NCI-H2171 treated with DMSO at 0.1 percent for 48 hours (cell line): ENCODE measurements around the gene FLII.

Experiments used
- DNase-seq: peaks from one replicate; lab custom pipeline; 2025; lab: John Stamatoyannopoulos, UW

Gene FLII

GRCh38 chr17:18245038-18245776 is 13.3 kb downstream of the FLII start:
- no peak for DNase-seq

- DNase-seq = no peak
Measured at GRCh38 chr17:18241229-18241871, 17.2 kb downstream of the FLII start.

GRCh38 chr17:18240449-18240848 is 18.1 kb downstream of the FLII start:
- DNase-seq = no peak

- no peak for DNase-seq
Measured at GRCh38 chr17:18238299-18238698, 20.2 kb downstream of the FLII start.

GRCh38 chr17:18237461-18237860 is 21.1 kb downstream of the FLII start:
- no peak for DNase-seq

- no peak for DNase-seq
Measured at GRCh38 chr17:18236494-18236893, 22.0 kb downstream of the FLII start.

- DNase-seq = no peak
Measured at GRCh38 chr17:18235743-18236256, 22.7 kb downstream of the FLII start.

GRCh38 chr17:18234853-18235380 is 23.6 kb downstream of the FLII start:
- no peak for DNase-seq

GRCh38 chr17:18233803-18234518 is 24.6 kb downstream of the FLII start:
- no peak for DNase-seq

- no peak for DNase-seq
Measured at GRCh38 chr17:18231164-18231563, 27.4 kb downstream of the FLII start.

GRCh38 chr17:18230288-18231141 is 28.0 kb downstream of the FLII start:
- peak; percentile 6 for DNase-seq

GRCh38 chr17:18229771-18230170 is 28.8 kb downstream of the FLII start:
- DNase-seq = no peak

GRCh38 chr17:18229254-18229653 is 29.3 kb downstream of the FLII start:
- no peak for DNase-seq

- no peak for DNase-seq
Measured at GRCh38 chr17:18228176-18228682, 30.3 kb downstream of the FLII start.

- DNase-seq = no peak
Measured at GRCh38 chr17:18227635-18228034, 30.9 kb downstream of the FLII start.

- DNase-seq = no peak
Measured at GRCh38 chr17:18226284-18226945, 32.1 kb downstream of the FLII start.

- DNase-seq = peak; percentile 18
Measured at GRCh38 chr17:18225642-18226283, 32.8 kb downstream of the FLII start.

- peak; percentile 93 for DNase-seq
Measured at GRCh38 chr17:18225121-18225641, 33.4 kb downstream of the FLII start, which contains the start of gene LLGL1. TSS of gene LLGL1 (plus strand) at chr17:18225635. CDS start at chr17:18225683, 48 bp downstream.

- no peak for DNase-seq
Measured at GRCh38 chr17:18224387-18225120, 34.0 kb downstream of the FLII start.
